Posterior cingulate gyrus (tissue), 11 donors: ENCODE results near the gene GALNTL6.

ENCODE experiments used
- DNase-seq, 10 donors: peaks; one replicate each; pipeline versions ENCODE4 v3.0.0 to v3.0.0-alpha.2; 2020 to 2021; ENCODE audit warnings: mixed read lengths in 3 of 10
- intact Hi-C: fragments of 100-400 bp; cut with DNase I; formaldehyde crosslinking; loops from one replicate; pipeline ENCODE4 v1.15.1; 2023

GALNTL6 gene

GRCh38 chr4:172173206-172173605 lies 360.0 kb downstream of the GALNTL6 start:
- no peak for DNase-seq
- intact Hi-C loops: no loop called here

GRCh38 chr4:172177382-172177781 lies 364.2 kb downstream of the GALNTL6 start:
- DNase-seq: no peak
- intact Hi-C loops: no loop called here

- DNase-seq: no peak
- intact Hi-C loops: no loop called here
Measured at GRCh38 chr4:172188248-172188988, 375.2 kb downstream of the GALNTL6 start.

- DNase-seq: no peak
- intact Hi-C loops: no loop called here
Measured at GRCh38 chr4:172202480-172203076, 389.4 kb downstream of the GALNTL6 start.

GRCh38 chr4:172207258-172207657 lies 394.1 kb downstream of the GALNTL6 start:
- intact Hi-C loops: no loop called here
- DNase-seq: no peak

- intact Hi-C loops: no loop called here
- no peak for DNase-seq
Measured at GRCh38 chr4:172207886-172208285, 394.7 kb downstream of the GALNTL6 start.

- intact Hi-C loops: no loop called here
- no peak for DNase-seq
Measured at GRCh38 chr4:172220679-172221078, 407.5 kb downstream of the GALNTL6 start.

GRCh38 chr4:172225457-172225856 lies 412.3 kb downstream of the GALNTL6 start:
- intact Hi-C loops: no loop called here
- no peak for DNase-seq

- intact Hi-C loops: no loop called here
- no peak for DNase-seq
Measured at GRCh38 chr4:172232966-172233365, 419.8 kb downstream of the GALNTL6 start.

- no peak for DNase-seq
- intact Hi-C loops: no loop called here
Measured at GRCh38 chr4:172243551-172243950, 430.3 kb downstream of the GALNTL6 start.

- no peak for DNase-seq
- intact Hi-C loops: no loop called here
Measured at GRCh38 chr4:172245516-172245915, 432.3 kb downstream of the GALNTL6 start.

GRCh38 chr4:172253409-172253808 lies 440.2 kb downstream of the GALNTL6 start:
- intact Hi-C loops: no loop called here
- DNase-seq: no peak

GRCh38 chr4:172256820-172257219 lies 443.6 kb downstream of the GALNTL6 start:
- intact Hi-C loops: no loop called here
- no peak for DNase-seq

- intact Hi-C loops: no loop called here
- peak in 1 of 10 donors; percentile 24 for DNase-seq
Measured at GRCh38 chr4:172270397-172270796, 457.2 kb downstream of the GALNTL6 start.

- intact Hi-C loops: no loop called here
- peak in 1 of 10 donors; percentile 22 for DNase-seq
Measured at GRCh38 chr4:172287117-172287516, 473.9 kb downstream of the GALNTL6 start.

- intact Hi-C loops: no loop called here
- no peak for DNase-seq
Measured at GRCh38 chr4:172305698-172306097, 492.5 kb downstream of the GALNTL6 start.

GRCh38 chr4:172308078-172308477 lies 494.9 kb downstream of the GALNTL6 start:
- intact Hi-C loops: no loop called here
- DNase-seq: no peak

- intact Hi-C loops: no loop called here
- DNase-seq: no peak
Measured at GRCh38 chr4:172311682-172312081, 498.5 kb downstream of the GALNTL6 start.

GRCh38 chr4:172323288-172323687 lies 510.1 kb downstream of the GALNTL6 start:
- intact Hi-C loops: no loop called here
- no peak for DNase-seq

GRCh38 chr4:172344308-172344938 lies 531.2 kb downstream of the GALNTL6 start:
- intact Hi-C loops: no loop called here

GRCh38 chr4:172348426-172348825 lies 535.2 kb downstream of the GALNTL6 start:
- intact Hi-C loops: no loop called here
- DNase-seq: no peak

More at GRCh38 chr4:172344308-172344938, 531.2 kb downstream of the GALNTL6 start:
- no peak for DNase-seq

- intact Hi-C loops: no loop called here
- no peak for DNase-seq
Measured at GRCh38 chr4:172352356-172352755, 539.2 kb downstream of the GALNTL6 start.
